Measurements from ENCODE around the gene ME2.

ME2 gene

DNA sequence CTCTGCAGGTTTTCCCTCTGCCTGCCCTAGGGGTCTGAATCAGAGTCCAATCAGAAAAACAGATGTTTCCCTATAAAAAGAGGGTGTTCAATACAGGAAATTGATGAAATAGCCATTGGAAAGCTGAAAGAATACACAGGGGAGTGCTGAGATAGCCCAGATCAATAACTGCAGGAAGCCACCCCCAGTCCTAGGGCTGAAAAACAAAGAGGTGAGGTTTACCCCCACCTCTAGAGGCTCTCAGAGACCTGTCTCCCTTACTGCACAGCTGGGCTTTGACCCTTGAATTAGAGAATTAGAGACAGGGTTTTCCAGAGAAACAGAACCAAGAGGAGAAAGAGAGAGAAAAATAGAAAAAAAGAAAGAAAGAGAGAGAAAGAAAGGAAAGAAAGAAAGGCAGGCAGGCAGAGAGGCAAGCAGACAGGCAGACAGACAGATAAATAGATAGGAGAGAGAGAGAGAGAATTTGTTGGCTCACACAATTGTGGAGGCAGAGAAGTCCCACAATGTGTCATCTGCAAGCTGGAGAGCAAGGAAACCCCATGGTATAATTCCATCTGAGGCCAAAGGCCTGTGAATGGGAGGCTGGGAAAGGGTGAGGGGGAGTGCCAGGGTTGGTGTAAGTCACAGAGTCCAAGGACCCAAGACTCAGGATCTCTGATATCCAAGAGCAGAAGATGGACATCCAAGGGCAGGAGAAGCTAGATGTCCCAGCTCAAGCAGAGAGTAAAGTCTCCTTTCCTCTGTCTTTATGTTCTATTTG lies 18.9 kb upstream of the ME2 start:
- Histone ChIP-seq H3K4me2 (no peak overlapping the region), H3K36me3 (no peaks in the 10 kb centered on the region), H3K27ac (no peak overlapping the region), H3K27me3 (no peaks in the 10 kb centered on the region), H4K20me1 (no peaks in the 10 kb centered on the region), H3K9me3 (no peaks in the 10 kb centered on the region), H3K4me3 (no peak overlapping the region), H3K9ac (no peak overlapping the region), H3K4me1 (peaks cover 13% of the 10 kb centered on the region; the same call in 1 of the 2 replicates)
- TF ChIP-seq Cebpa-rat (IDR thresholded peaks at IDR 0.05), result no peak

DNA sequence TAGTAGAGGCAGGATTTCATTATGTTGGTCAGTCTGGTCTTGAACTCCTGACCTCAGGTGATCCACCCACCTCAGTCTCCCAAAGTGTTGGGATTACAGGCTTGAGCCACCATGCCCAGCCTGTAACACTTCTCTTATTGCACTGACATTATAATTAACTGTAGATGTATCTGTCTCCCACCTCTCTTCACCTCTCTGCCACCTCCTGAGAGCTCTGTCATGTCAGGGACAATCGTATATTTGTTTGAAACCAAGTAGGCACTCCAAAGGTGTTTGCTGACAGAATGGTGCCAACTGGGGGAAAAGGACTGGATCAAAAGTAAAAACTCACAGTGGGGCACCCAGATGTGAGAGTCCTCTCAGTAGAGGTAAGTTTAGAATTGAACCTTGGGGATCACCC lies 17.3 kb upstream of the ME2 start:
- no peaks in the 10 kb centered on the region for H3K27me3 ChIP-seq
- H3K4me1 ChIP-seq, result peaks cover 11% of the 10 kb centered on the region; the same call in 1 of the 2 replicates
- TF ChIP-seq Cebpa-rat (IDR thresholded peaks at IDR 0.05), result no peak
- H3K9me3 ChIP-seq, result no peaks in the 10 kb centered on the region
- no peaks in the 10 kb centered on the region for H3K36me3 ChIP-seq
- H3K4me3 ChIP-seq, result no peak overlapping the region
- no peak overlapping the region for H3K9ac ChIP-seq
- H3K4me2 ChIP-seq, result no peak overlapping the region
- no peaks in the 10 kb centered on the region for H4K20me1 ChIP-seq
- H3K27ac ChIP-seq, result no peak overlapping the region

DNA sequence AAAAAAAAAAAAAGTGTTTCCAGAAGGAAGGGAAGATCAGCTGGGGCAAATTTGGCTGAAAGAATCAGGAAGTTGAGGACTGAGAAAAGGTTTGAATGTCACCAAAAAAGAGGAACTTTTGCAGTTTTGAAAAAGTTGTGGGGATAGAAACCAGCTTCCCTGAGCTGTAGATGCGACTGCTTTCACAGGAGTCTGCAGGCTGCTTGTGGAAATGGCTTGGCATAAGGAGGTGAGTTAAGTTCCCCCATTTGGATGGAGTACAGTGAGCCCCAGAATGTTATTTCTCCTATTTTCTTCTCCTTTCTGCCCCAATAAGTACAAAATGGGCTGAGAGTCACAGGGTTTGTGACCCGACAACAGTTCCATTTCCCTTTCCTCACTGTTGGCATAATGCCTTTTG lies 16.5 kb upstream of the ME2 start:
- TF ChIP-seq Cebpa-rat (IDR thresholded peaks at IDR 0.05), result no peak
- H3K9me3 ChIP-seq, result no peaks in the 10 kb centered on the region
- H4K20me1 ChIP-seq, result no peaks in the 10 kb centered on the region
- no peak overlapping the region for H3K4me3 ChIP-seq
- no peak overlapping the region for H3K9ac ChIP-seq
- H3K4me2 ChIP-seq, result no peak overlapping the region
- no peaks in the 10 kb centered on the region for H3K36me3 ChIP-seq
- H3K27me3 ChIP-seq, result no peaks in the 10 kb centered on the region
- peaks cover 6% of the 10 kb centered on the region; the same call in 1 of the 2 replicates for H3K4me1 ChIP-seq
- no peak overlapping the region for H3K27ac ChIP-seq

DNA sequence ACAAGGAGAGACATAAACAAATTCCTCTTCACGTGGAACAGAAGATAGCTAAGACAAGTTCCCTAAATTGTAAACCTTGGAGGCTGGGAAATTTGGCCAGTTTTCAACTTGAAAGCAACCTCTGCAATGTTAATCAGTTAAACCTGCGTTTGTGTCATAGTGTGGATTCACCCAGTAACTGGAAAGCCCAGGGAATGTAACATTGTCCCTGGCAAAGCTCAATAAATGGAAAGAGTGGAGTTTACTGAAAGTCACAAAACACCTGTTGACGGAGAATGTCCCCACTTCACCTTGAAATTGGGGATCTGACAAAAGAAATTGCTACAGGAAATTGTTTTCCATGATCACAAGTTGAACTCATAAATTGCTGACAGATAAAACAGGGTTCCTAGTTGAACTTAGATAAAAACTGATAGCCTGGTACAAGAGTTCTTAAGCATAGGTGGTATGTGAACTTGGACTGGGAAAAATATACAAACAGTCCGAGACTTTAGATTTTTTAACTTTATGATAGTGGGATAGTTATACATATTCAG lies 15.0 kb upstream of the ME2 start:
- no peak overlapping the region for H3K9ac ChIP-seq
- H3K4me2 ChIP-seq, result no peak overlapping the region
- H3K27ac ChIP-seq, result no peak overlapping the region
- H3K4me3 ChIP-seq, result no peak overlapping the region
- H4K20me1 ChIP-seq, result no peaks in the 10 kb centered on the region
- H3K9me3 ChIP-seq, result no peaks in the 10 kb centered on the region
- H3K36me3 ChIP-seq, result no peaks in the 10 kb centered on the region
- H3K4me1 ChIP-seq, result peaks cover 6% of the 10 kb centered on the region; the same call in 1 of the 2 replicates
- no peak for TF ChIP-seq Cebpa-rat (IDR thresholded peaks at IDR 0.05)
- no peaks in the 10 kb centered on the region for H3K27me3 ChIP-seq

DNA sequence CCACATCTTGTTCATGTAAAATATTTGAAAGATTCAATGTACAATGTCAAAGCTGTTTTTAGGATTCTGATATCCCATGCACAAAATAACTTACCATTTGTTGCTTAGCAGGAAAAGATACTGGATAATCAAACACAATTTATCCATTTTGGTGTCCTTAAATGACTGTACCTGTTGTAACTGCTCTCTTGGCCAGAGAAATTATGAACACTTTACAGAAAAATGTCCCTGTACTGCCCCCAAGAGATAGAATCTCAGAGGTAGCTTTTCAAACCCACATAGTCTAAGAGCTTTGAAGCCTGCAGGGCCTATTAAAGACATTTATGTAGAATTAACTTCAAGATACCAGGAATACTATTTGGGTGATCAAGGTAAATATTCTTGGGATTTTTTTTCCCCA lies 12.2 kb upstream of the ME2 start:
- no peak overlapping the region for H3K27ac ChIP-seq

DNA sequence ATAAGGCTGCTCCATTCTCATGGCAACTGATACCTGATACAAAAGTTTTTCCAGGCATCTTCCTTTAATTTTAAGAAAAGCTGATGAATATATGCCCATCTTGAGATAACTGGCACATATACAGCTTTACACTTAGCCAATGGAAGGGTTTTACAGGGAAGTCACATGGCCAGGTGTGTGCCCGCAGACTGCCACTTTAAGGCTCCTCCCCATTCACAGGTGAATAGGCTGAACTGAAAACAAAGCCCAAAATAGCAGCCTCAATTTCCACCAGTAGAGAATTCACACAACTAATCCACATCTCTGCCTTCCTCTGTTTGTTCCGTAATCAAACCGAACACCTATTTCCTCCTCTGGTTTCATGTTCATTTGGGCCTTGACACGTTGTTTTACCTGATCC lies 9.8 kb upstream of the ME2 start:
- Histone ChIP-seq H3K9me3 (no peaks in the 10 kb centered on the region), H4K20me1 (no peaks in the 10 kb centered on the region), H3K36me3 (no peaks in the 10 kb centered on the region), H3K4me2 (no peak overlapping the region), H3K4me3 (no peak overlapping the region), H3K4me1 (no peaks in the 10 kb centered on the region), H3K27ac (no peak overlapping the region), H3K27me3 (no peaks in the 10 kb centered on the region), H3K9ac (no peak overlapping the region)
- no peak for TF ChIP-seq Cebpa-rat (IDR thresholded peaks at IDR 0.05)

More for the DNA sequence above, 12.2 kb upstream of the ME2 start:
- Histone ChIP-seq H3K4me2 (no peak overlapping the region), H3K36me3 (no peaks in the 10 kb centered on the region), H4K20me1 (no peaks in the 10 kb centered on the region), H3K4me1 (peaks cover 6% of the 10 kb centered on the region; the same call in 1 of the 2 replicates), H3K4me3 (no peak overlapping the region), H3K9me3 (no peaks in the 10 kb centered on the region), H3K27me3 (no peaks in the 10 kb centered on the region), H3K9ac (no peak overlapping the region)
- TF ChIP-seq Cebpa-rat (IDR thresholded peaks at IDR 0.05), result no peak

DNA sequence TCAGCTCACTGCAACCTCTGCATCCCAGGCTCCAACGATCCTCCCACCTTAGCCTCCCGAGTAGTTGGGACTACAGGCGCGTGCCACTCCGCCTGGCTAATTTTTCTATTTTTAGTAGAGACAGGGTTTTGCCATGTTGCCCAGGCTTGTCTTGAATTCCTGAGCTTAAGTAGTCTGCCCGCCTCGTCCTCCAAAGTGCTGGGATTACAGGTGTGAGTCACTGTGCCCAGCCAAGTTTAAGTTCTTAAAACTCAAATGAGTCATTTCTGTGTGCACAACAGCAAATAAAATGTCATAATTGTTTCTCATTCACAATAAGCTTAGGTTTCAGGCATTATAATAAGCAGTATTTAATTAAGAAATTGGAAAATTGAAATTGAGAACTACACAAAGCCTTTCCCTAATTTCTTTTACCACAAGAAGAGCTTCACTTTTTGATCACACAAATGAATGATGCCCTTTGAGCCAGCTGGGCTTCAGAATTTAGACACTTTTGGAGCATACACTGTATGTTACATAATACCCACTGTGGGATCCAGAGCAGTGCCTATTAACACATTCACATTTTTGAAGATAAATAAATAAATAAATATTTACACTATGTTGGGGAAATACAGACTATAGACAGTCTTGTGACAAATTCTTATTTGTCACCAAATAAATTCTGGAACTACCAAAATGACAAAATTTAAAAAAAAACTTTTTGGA lies 8.6 kb upstream of the ME2 start:
- Histone ChIP-seq H3K4me2 (no peak overlapping the region), H3K27me3 (no peaks in the 10 kb centered on the region), H3K36me3 (no peaks in the 10 kb centered on the region), H3K27ac (no peak overlapping the region), H3K9me3 (no peaks in the 10 kb centered on the region), H3K4me1 (no peaks in the 10 kb centered on the region), H3K9ac (no peak overlapping the region), H3K4me3 (no peak overlapping the region), H4K20me1 (no peaks in the 10 kb centered on the region)
- TF ChIP-seq Cebpa-rat (IDR thresholded peaks at IDR 0.05), result no peak

DNA sequence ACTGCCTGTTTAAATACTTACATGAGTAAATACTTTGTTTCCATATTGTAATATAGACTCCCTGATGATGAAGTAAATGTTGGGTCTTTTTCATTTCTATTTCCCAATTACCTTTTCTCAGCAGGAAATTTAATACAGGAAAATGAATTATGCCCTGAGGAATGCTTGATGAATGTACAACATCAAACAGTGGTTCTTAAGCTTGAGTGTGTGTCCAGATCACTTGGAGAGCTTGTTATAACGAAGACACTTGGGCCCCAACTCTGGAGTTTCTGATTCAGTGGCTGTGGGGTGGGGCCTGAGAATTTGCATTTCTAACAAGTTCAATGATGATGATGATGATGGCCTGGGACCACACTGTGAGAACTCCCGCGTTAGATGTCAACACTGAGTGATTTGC lies 7.1 kb upstream of the ME2 start:
- Histone ChIP-seq H3K4me2 (no peak overlapping the region), H3K9ac (no peak overlapping the region), H3K27ac (no peak overlapping the region), H4K20me1 (no peaks in the 10 kb centered on the region), H3K36me3 (no peaks in the 10 kb centered on the region), H3K4me3 (no peak overlapping the region), H3K27me3 (no peaks in the 10 kb centered on the region), H3K4me1 (no peaks in the 10 kb centered on the region), H3K9me3 (no peaks in the 10 kb centered on the region)
- TF ChIP-seq Cebpa-rat (IDR thresholded peaks at IDR 0.05), result no peak

DNA sequence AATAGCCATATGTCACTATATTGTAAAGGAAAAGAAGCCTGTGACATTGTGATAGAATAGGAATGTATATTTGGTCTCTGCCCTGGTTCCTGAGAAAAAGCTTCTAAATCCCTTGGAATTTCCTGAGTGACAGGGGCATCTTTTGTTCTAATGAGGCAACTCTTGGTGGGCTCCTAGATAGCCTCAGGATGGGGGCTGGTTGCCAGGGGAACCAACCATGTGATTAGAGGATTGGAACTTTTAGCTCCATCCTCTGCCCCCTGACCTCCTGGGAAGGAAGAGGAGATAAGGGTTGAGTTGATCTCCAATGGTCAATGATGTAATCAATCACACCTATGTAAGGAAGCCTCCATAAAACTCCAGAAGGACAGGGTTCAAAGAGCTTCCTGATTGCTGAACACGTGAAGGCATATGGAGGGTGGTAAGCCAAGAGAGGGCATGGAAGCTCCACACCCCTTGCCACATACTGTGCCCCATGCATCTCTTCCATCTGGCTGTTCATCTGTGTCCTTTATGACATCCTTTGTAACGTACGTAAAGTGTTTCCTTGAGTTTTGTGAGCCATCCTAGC lies 2.9 kb upstream of the ME2 start:
- TF ChIP-seq Cebpa-rat (IDR thresholded peaks at IDR 0.05), result no peak
- no peaks in the 10 kb centered on the region for H3K36me3 ChIP-seq
- H3K27me3 ChIP-seq, result no peaks in the 10 kb centered on the region
- H4K20me1 ChIP-seq, result peaks cover 20% of the 10 kb centered on the region
- H3K4me3 ChIP-seq, result no peak overlapping the region
- H3K9ac ChIP-seq, result no peak overlapping the region
- no peak overlapping the region for H3K4me2 ChIP-seq
- H3K27ac ChIP-seq, result no peak overlapping the region
- H3K9me3 ChIP-seq, result no peaks in the 10 kb centered on the region
- H3K4me1 ChIP-seq, result peaks cover 19% of the 10 kb centered on the region

Data from BLaER1 (cell line).